Measurements from ENCODE around the gene AMT. TPM values are rescaled to one million over a fixed set of nuclear protein-coding genes. Genes with fewer than 3 reads are reported as not detected.

The AMT gene
- polyA plus RNA-seq, 1 donor (not counting 4 experiments of a cell fraction or from before 2014, with no cell fraction given), result 7.1 TPM

DNA sequence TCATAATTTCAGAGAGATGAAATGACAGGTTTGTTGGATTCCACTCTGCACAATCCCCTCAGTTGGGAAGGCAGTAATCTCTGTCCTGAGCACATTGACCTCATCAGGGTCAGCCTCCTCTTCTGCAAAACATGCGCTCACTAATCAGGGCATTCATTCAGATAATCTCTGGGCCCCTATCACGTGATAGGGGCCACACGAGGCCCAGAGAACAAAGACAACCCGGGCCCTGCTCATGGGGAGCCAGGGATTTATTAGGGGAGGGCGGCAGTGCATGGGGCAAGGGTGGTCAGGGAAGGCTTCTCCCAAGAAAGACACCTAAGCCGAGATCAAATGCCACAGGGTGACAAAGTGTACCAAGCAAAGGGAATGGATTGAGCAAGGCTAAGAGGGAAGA is 8.9 kb downstream of the AMT start:
- peaks cover 49% of the 10 kb centered on the region for H3K79me2 ChIP-seq (ENCODE audit: control insufficient read depth, insufficient read depth, low read length)
- no peak overlapping the region for H3K9ac ChIP-seq (ENCODE audit: control insufficient read depth, extremely low read depth, insufficient read depth, low read length)

DNA sequence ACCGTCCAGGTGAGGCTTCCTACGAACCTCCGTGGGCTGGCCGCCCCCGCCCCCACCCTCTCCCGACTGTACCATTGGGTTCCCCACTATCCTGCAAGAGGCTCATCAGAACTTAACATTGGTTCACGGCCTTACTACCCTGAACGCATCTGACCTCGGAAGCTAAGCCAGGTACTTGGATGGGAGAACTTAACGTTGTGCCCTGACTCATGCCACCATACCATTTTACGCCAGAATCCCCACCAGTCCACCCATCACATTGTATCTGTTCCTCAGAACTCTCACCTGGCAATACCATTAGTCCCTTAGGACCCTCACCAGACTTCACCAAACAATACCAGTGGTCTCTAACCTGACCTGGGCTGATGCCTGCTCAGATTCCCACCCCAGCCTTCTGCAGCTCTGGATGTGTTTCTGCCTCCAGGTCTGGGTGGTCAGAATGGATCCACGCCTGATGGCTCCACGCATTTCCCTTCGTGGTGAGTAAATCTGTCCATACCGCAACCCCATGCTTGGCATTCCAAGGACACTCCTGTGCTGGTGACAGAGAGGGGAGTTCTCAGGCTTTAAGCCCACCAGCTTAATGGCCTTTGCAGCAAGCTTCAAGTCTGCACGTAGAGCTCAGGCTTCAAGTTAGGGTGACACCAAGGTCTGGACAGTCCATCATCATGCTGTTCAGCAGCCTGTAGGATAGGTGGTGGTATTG is 9.5 kb downstream of the AMT start:
- Histone ChIP-seq H3K4me3 (ENCODE audit: control insufficient read depth in 2 of 3, extremely low read depth in 1 of 3, insufficient read depth in 2 of 3, low read depth in 1 of 3, low read length in 3 of 3) (peak overlapping the region; percentile 63 to 84 (median 82)), H3K27ac (ENCODE audit: control insufficient read depth, insufficient read depth, low read length) (peak overlapping the region; percentile 83), H3K4me1 (ENCODE audit: control insufficient read depth, extremely low read depth, insufficient read depth, low read length) (peaks cover 23% of the 10 kb centered on the region), H3K9me3 (ENCODE audit: control insufficient read depth, low read depth, low read length) (no peaks in the 10 kb centered on the region), H3K9me1 (ENCODE audit: control insufficient read depth, extremely low read depth, insufficient read depth, low read length) (peaks cover 2% of the 10 kb centered on the region), H3K4me2 (ENCODE audit: control insufficient read depth, extremely low read depth, insufficient read depth, low read depth, low read length) (peak overlapping the region; percentile 84), H4K20me1 (ENCODE audit: control insufficient read depth, extremely low read depth, insufficient read depth, low read length) (peaks cover 18% of the 10 kb centered on the region), H3K27me3 (ENCODE audit: control insufficient read depth, extremely low read depth, insufficient read depth, low read length) (no peaks in the 10 kb centered on the region), H2AFZ (ENCODE audit: control insufficient read depth, low read length) (peak overlapping the region; percentile 70), H3K9ac (ENCODE audit: control insufficient read depth, extremely low read depth, insufficient read depth, low read length) (peak overlapping the region; percentile 92), H3K79me2 (ENCODE audit: control insufficient read depth, insufficient read depth, low read length) (peaks cover 54% of the 10 kb centered on the region), H3K36me3 (ENCODE audit: control insufficient read depth in 2 of 2, extremely low read depth in 1 of 2, insufficient read depth in 2 of 2, low read length in 2 of 2) (peaks cover 18% of the 10 kb centered on the region in 2 experiments)
- FAIRE-seq (peak; percentile 41), DNase-seq (ENCODE audit: low read depth, low spot score) (no peak)
- TF ChIP-seq EZH2 (IDR thresholded peaks at IDR 0.05; ENCODE audit: low read length), result no peak
- TF ChIP-seq, protein P1, sequence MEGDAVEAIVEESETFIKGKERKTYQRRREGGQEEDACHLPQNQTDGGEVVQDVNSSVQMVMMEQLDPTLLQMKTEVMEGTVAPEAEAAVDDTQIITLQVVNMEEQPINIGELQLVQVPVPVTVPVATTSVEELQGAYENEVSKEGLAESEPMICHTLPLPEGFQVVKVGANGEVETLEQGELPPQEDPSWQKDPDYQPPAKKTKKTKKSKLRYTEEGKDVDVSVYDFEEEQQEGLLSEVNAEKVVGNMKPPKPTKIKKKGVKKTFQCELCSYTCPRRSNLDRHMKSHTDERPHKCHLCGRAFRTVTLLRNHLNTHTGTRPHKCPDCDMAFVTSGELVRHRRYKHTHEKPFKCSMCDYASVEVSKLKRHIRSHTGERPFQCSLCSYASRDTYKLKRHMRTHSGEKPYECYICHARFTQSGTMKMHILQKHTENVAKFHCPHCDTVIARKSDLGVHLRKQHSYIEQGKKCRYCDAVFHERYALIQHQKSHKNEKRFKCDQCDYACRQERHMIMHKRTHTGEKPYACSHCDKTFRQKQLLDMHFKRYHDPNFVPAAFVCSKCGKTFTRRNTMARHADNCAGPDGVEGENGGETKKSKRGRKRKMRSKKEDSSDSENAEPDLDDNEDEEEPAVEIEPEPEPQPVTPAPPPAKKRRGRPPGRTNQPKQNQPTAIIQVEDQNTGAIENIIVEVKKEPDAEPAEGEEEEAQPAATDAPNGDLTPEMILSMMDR (optimal IDR thresholded peaks at IDR 0.05 in 1 of 3, IDR thresholded peaks at IDR 0.05 in 1 of 3, conservative IDR thresholded peaks at IDR 0.05 in 1 of 3; ENCODE audit: extremely low read depth in 1 of 3, insufficient read depth in 2 of 3, low read length in 3 of 3), result no peak
- dilution Hi-C loops (cut with MboI; ENCODE audit: extremely low pct_ligation_motif_present, low sequenced_read_pairs), result no loop called here

More for the DNA sequence above, 8.9 kb downstream of the AMT start:
- H3K4me1 ChIP-seq (ENCODE audit: control insufficient read depth, extremely low read depth, insufficient read depth, low read length), result peaks cover 23% of the 10 kb centered on the region
- H3K9me3 ChIP-seq (ENCODE audit: control insufficient read depth, low read depth, low read length), result no peaks in the 10 kb centered on the region
- FAIRE-seq (no peak), DNase-seq (ENCODE audit: low read depth, low spot score) (no peak)
- H4K20me1 ChIP-seq (ENCODE audit: control insufficient read depth, extremely low read depth, insufficient read depth, low read length), result peaks cover 17% of the 10 kb centered on the region
- H3K4me3 ChIP-seq (ENCODE audit: control insufficient read depth in 2 of 3, extremely low read depth in 1 of 3, insufficient read depth in 2 of 3, low read depth in 1 of 3, low read length in 3 of 3), result peak overlapping the region; percentile 63 to 84 (median 82)
- H3K4me2 ChIP-seq (ENCODE audit: control insufficient read depth, extremely low read depth, insufficient read depth, low read depth, low read length), result peak overlapping the region; percentile 84
- H3K27me3 ChIP-seq (ENCODE audit: control insufficient read depth, extremely low read depth, insufficient read depth, low read length), result no peaks in the 10 kb centered on the region
- TF ChIP-seq, protein P1 (optimal IDR thresholded peaks at IDR 0.05 in 1 of 3, IDR thresholded peaks at IDR 0.05 in 1 of 3, conservative IDR thresholded peaks at IDR 0.05 in 1 of 3; ENCODE audit: extremely low read depth in 1 of 3, insufficient read depth in 2 of 3, low read length in 3 of 3), result no peak
- no peak for TF ChIP-seq EZH2 (IDR thresholded peaks at IDR 0.05; ENCODE audit: low read length)
- no peak overlapping the region for H2AFZ ChIP-seq (ENCODE audit: control insufficient read depth, low read length)
- H3K27ac ChIP-seq (ENCODE audit: control insufficient read depth, insufficient read depth, low read length), result no peak overlapping the region
- dilution Hi-C loops (cut with MboI; ENCODE audit: extremely low pct_ligation_motif_present, low sequenced_read_pairs), result no loop called here
- peaks cover 18% of the 10 kb centered on the region in 2 experiments for H3K36me3 ChIP-seq (ENCODE audit: control insufficient read depth in 2 of 2, extremely low read depth in 1 of 2, insufficient read depth in 2 of 2, low read length in 2 of 2)
- peaks cover 2% of the 10 kb centered on the region for H3K9me1 ChIP-seq (ENCODE audit: control insufficient read depth, extremely low read depth, insufficient read depth, low read length)

Measured in keratinocyte (primary cell).